Globus pallidus (tissue), 1 donor: ENCODE measurements around the gene SMC3.
"Not testable (repeated sequence)": the region's sequence is repeated elsewhere in the genome, so short reads cannot be mapped to it uniquely, and the experiment has no call there.

Source experiments
- DNase-seq: peaks from one replicate; pipeline ENCODE4 v3.0.0-alpha.2; 2015; ENCODE audit warnings: low spot score

SMC3 gene

GRCh38 chr10:110584006-110584405 lies 16.5 kb downstream of the SMC3 start:
- DNase-seq: no peak

- no peak for DNase-seq
Observed at GRCh38 chr10:110591760-110592159, 24.3 kb downstream of the SMC3 start.

GRCh38 chr10:110597476-110597875 lies 30.0 kb downstream of the SMC3 start:
- no peak for DNase-seq

GRCh38 chr10:110600487-110601101 lies 33.1 kb downstream of the SMC3 start:
- peak; percentile 58 for DNase-seq

GRCh38 chr10:110601581-110601980 lies 34.1 kb downstream of the SMC3 start:
- no peak for DNase-seq

GRCh38 chr10:110608087-110608486 lies 40.6 kb downstream of the SMC3 start:
- DNase-seq: no peak

- DNase-seq: no peak
Observed at GRCh38 chr10:110609605-110610004, 42.1 kb downstream of the SMC3 start.

- peak; percentile 49 for DNase-seq
Observed at GRCh38 chr10:110610308-110610774, 42.8 kb downstream of the SMC3 start.

GRCh38 chr10:110610781-110611180 lies 43.3 kb downstream of the SMC3 start:
- DNase-seq: not testable (repeated sequence)

GRCh38 chr10:110612087-110612486 lies 44.6 kb downstream of the SMC3 start:
- DNase-seq: no peak

- no peak for DNase-seq
Observed at GRCh38 chr10:110612629-110613028, 45.1 kb downstream of the SMC3 start.

GRCh38 chr10:110613341-110613995 lies 46.0 kb downstream of the SMC3 start:
- no peak for DNase-seq

GRCh38 chr10:110613996-110614495 lies 46.6 kb downstream of the SMC3 start:
- DNase-seq: no peak

- no peak for DNase-seq
Observed at GRCh38 chr10:110615057-110615747, 47.7 kb downstream of the SMC3 start.

- no peak for DNase-seq
Observed at GRCh38 chr10:110616493-110617033, 49.1 kb downstream of the SMC3 start.

GRCh38 chr10:110617425-110618229 lies 50.1 kb downstream of the SMC3 start:
- no peak for DNase-seq

GRCh38 chr10:110618230-110618610 lies 50.7 kb downstream of the SMC3 start:
- DNase-seq: no peak

- DNase-seq: no peak
Observed at GRCh38 chr10:110619514-110620397, 52.3 kb downstream of the SMC3 start.

GRCh38 chr10:110620398-110620719 lies 52.9 kb downstream of the SMC3 start:
- DNase-seq: no peak

GRCh38 chr10:110623316-110623715 lies 55.8 kb downstream of the SMC3 start:
- DNase-seq: not testable (repeated sequence)

GRCh38 chr10:110625356-110625894 lies 57.9 kb downstream of the SMC3 start:
- no peak for DNase-seq
